ENCODE data around the gene DACT2.

DNA sequence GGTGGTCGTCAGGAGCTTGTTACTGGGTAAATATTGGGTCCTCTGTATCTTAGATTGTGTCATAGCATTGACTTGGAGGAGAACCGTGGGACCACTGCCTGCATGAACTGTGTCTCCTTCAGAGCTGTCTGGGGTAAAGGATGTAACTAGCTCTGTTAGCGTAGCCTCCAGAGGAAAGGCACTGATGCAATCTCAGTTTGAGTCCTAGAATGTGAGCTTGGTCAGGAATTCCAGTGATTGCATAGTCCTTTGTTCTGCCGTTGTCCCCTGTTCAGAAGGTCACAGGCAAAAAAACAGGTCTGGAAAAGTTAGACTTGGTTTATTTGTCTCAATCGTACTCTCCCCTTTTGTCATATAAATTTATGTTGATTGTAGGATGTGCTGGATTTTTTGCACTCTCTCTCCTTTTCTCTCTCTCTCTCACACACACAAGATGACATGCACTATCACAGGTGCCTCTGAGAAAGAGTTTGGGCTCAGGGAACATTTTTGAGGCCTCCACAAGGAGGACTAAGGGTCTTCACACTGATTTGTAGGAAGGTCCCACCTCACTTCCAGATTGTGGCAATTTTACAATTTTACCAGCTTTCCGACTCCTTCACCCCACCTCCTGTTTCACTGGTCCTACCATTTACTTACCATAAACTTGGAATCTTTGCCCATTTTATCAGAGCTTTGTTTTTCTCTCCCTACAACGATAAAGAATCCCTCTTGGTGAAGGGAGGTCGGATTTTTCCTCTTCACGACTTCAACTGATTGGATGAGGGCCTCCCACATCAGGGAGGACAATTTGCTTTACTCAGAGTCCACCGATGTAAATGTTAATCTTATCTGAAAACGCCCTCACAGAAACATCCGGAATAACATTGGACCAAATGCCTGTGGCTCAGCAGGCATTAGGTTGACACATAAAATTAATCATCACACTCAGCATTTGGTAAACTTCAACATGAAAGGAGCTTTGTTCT is 7.0 kb upstream of the DACT2 start:
- TF ChIP-seq, protein P1, sequence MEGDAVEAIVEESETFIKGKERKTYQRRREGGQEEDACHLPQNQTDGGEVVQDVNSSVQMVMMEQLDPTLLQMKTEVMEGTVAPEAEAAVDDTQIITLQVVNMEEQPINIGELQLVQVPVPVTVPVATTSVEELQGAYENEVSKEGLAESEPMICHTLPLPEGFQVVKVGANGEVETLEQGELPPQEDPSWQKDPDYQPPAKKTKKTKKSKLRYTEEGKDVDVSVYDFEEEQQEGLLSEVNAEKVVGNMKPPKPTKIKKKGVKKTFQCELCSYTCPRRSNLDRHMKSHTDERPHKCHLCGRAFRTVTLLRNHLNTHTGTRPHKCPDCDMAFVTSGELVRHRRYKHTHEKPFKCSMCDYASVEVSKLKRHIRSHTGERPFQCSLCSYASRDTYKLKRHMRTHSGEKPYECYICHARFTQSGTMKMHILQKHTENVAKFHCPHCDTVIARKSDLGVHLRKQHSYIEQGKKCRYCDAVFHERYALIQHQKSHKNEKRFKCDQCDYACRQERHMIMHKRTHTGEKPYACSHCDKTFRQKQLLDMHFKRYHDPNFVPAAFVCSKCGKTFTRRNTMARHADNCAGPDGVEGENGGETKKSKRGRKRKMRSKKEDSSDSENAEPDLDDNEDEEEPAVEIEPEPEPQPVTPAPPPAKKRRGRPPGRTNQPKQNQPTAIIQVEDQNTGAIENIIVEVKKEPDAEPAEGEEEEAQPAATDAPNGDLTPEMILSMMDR (IDR thresholded peaks at IDR 0.05) = no peak
- no peak for TF ChIP-seq POLR2A (IDR thresholded peaks at IDR 0.05)

All from right lobe of liver (tissue), 4 donors.